HG02981 (cell line): Measurements from ENCODE around the gene XPNPEP3.
"Not testable (repeated sequence)": the region's sequence is repeated elsewhere in the genome, so short reads cannot be mapped to it uniquely, and the experiment has no call there.

Experiments
- ATAC-seq: cut with Tn5 transposase; IDR thresholded peaks from one replicate; pipeline ENCODE4 v1.9.1; 2021; ENCODE audit warnings: mild to moderate bottlenecking, moderate library complexity; ENCODE audit not compliant: unreplicated experiment

XPNPEP3 gene

DNA sequence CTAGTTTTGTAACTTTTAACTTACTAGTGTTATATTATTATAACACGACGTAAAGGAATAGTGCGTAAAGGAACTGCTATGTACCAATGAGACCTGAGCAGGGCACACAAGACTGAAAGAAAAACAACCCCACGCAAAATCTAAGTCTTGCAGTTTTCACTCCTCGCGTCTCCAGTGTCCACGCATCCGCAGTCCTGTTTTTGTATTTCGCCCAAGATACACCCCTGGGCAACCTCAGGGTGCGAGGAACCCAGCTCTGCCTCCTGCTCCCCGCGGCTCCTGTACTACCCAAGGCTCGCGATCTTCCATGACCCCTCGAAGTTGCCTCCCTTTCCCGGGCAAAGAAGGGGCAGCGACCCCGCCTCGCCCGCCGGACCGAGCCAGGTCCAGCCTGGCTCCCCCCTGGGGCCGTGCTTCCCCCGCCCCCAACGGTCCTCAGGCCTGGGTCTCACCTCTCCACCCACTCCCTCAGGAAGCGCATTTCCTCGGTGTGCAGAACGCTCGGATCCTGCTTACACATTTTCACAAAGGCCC lies 902 bp upstream of the XPNPEP3 start:
- peak; percentile 14 for ATAC-seq

DNA sequence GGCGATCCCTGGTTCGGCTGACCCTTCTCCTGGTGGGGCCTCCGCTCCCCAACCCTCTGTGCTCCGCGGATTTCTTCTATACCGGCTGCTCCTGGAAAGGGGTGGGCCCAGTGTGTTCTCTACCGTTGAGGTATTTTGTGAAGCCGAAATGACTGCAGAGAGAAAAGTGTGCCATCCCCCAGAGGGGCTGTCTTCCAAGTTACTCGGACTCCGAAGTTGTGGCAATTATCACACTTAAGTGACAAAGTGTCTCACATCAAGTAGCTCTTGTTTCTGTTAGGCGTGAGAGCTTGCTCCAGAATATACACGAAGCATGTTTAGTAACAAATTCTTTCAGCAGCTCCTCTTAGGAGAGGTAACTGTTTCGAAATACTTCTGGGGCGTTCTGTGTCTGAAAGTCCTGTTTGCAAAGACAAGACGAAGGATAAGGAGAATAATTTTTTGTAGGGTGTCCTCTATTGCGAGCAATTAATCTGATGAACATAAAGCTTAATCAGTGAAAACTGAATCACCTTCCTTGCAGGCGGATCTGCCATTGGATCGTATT lies 434 bp downstream of the XPNPEP3 start:
- no peak for ATAC-seq

- ATAC-seq: no peak
These were observed 5.1 kb downstream of the XPNPEP3 start, which contains the start of gene DNAJB7 for GRCh38 chr22:40862013-40862412. Gene DNAJB7, minus strand, starts transcription at chr22:40862113. Its CDS starts 119 bp downstream, at chr22:40861994.

GRCh38 chr22:40862537-40862936 lies 5.6 kb downstream of the XPNPEP3 start:
- ATAC-seq: no peak

- ATAC-seq: no peak
These were observed 10.2 kb downstream of the XPNPEP3 start for GRCh38 chr22:40867109-40867508.

GRCh38 chr22:40868379-40868778 lies 11.4 kb downstream of the XPNPEP3 start:
- not testable (repeated sequence) for ATAC-seq

DNA sequence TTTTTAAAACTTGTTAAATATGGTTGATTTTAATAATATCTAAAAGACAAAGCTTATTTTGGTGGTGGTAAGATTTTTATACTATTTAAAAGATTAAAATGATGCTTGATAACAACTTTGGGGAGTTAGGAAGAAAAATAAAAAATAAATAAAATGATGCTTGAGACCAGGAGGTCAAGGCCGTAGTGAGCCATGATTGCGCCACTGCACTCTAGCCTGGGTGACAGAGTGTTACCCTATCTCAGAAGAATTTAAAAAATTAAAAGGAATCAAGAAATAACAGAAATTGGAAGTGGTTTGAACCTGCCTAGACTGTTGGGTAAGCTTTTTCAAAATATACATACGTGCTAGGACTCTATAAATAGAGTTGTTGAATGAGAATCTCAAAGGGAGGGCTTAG lies 17.1 kb downstream of the XPNPEP3 start:
- no peak for ATAC-seq

GRCh38 chr22:40875111-40875510 lies 18.2 kb downstream of the XPNPEP3 start:
- ATAC-seq: no peak

DNA sequence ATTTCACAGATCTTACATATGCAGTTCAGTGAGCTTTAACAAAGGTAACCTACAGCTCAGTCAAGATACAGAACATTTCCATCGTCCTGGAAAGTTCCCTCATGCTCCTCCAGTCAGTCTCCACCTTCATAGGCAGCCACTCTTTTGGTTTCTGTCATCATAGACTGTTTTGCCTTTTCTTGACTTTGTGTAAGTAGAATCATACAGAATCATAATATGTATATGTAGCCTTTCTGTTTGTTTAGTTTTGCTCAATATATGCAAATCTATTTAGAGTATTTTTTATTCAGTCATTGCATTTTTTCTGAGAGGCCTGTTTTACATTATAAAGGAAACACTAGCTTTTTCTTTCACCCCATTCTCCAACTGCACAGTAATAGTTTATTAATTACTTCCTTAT lies 20.0 kb downstream of the XPNPEP3 start:
- ATAC-seq: no peak

GRCh38 chr22:40877488-40877887 lies 20.5 kb downstream of the XPNPEP3 start:
- ATAC-seq: no peak

GRCh38 chr22:40878922-40879321 lies 22.0 kb downstream of the XPNPEP3 start:
- ATAC-seq: no peak

DNA sequence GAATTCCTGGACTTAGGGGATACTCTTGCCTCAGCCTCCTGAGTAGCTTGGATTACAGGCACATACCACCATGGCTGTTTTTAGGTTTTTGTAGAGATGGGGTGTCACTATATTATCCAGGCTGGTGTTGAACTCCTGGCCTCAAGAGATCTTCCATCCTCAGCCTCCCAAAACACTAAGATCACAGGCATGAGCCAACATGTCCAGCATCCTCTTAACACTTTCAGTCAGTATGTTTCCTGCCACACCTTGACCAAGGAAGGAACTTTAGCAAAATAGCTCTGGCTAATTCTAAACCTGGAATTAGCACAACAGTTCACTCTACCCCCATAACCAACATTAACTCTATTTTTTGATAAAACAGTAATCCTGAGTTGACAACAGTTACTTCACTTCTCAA lies 32.2 kb downstream of the XPNPEP3 start:
- no peak for ATAC-seq

- ATAC-seq: no peak
These were observed 33.9 kb downstream of the XPNPEP3 start for GRCh38 chr22:40890881-40891280.

DNA sequence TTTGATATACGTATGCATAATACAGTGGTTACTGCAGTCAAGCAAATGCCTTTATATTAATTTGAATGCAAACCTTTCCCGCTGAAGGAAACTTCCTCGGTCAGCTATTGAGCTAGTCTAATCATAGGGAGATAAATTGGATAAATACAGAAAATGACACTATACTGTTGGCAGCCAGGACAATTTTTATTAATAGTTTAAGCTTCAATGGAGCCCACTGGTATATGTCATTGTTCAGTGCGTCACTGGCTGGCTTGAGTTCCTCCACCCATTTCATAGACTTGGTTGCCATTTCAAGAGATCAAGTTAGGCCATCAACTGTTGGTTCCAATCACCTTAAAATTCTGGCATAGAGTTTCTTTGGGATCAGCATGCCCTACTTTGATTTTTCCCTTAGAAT lies 37.5 kb downstream of the XPNPEP3 start:
- no peak for ATAC-seq

DNA sequence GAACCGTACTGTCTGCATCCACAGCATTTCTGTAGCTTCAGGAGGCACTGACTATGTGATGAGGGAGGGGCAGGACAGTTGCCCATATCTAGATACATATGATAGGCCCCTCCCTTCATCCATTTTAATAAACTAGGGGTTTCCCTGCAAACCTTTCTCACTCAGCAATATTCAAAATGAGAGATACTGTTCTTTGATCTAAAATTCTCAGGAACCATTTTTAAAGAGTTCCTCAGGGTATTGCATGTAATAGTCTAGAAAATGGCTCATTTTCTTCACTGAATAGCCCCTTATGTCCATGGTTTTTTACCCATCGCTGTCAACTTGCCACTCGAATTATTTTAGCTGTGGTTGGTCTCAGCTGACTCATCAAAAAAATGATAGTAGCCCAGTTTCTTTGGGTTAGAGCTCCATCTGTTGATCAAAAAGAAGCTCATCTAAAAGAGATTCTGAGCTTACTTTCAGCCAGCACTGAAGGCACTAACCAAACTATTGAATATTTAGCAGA lies 42.0 kb downstream of the XPNPEP3 start:
- ATAC-seq: no peak

DNA sequence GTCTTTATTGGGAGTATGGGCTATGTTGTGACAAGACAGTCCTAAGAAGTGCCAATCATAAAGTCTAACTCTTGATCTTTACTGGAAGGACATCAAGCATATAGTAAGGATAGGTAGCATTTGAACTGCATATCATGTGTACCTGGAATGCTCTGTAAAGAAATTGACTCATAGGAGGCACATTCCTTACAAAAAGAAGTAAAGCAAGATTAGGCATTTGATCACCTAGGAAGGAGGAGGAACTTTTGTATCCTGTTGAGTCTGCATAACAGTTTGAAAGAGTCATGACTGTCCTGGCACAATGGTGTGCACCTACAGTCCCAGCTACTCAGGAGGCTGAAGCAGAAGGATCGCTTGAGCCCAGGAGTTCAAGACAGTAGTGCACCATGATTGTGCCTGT lies 47.2 kb downstream of the XPNPEP3 start:
- ATAC-seq: no peak

DNA sequence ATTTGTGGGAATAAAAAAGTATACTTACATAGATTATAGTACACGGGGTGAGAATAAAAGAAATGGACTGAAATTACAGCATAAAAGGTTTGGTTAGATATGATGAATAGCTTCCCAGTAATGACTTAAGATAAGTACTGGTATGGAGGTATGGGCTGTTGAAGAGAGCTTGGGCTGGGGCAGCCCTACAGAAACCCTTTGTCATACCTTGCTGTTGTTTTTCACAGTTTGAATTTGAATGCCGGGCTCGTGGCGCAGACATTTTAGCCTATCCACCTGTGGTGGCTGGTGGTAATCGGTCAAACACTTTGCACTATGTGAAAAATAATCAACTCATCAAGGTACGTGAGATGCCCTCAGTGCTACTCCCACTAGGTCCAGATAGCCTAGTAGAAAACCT lies 51.9 kb downstream of the XPNPEP3 start:
- ATAC-seq: no peak

- ATAC-seq: no peak
These were observed 54.8 kb downstream of the XPNPEP3 start for GRCh38 chr22:40911772-40912171.

GRCh38 chr22:40912987-40913386 lies 56.0 kb downstream of the XPNPEP3 start:
- ATAC-seq: not testable (repeated sequence)

GRCh38 chr22:40919446-40919845 lies 62.5 kb downstream of the XPNPEP3 start:
- no peak for ATAC-seq

- ATAC-seq: no peak
These were observed 63.6 kb downstream of the XPNPEP3 start for GRCh38 chr22:40920526-40920925.

DNA sequence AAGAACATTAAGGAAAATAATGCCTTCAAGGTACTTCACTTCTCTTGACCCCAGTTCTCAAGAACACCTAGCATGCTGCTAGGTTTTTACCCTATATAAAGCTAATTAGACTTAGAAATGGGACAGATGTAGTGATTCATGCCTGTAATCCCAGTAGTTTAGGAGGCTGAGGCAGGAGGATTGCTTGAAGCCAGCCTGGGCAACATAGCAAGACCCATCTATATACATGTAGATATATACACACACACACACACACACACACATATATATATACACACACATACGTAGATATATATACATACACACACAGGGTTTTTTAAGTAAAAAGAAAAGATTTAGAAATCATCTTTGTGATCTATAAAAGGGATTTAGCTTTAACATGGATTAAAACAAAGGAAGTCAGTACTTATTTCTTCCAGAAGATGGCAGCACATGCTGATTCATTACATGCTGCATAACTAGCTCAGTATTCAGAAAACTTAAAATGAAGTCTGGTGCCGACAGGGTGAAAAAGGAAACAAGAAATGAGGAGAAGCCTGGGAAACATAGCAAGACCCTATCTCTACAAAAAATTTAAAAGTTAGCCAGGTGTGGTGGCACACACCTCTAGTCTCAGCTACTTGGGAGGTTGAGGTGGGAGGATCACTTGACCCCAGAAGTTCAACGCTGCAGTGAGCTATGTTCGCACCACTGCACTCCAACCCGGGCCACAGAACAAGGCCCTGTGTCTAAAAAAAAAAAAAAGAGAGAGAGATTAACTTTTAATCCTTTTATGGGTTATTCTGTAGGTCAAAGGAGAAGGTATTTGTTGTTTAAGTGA lies 65.7 kb downstream of the XPNPEP3 start:
- no peak for ATAC-seq
